HG02759 (cell line): ENCODE data around the gene SMIM43.
A peak's percentile ranks its signal among the peaks of the same experiment; 100 is the strongest.

Source experiments
- ATAC-seq: cut with Tn5 transposase; IDR thresholded peaks from one replicate; pipeline ENCODE4 v1.9.1; 2021; ENCODE audit warnings: mild to moderate bottlenecking, moderate library complexity; ENCODE audit not compliant: unreplicated experiment

Gene SMIM43

DNA sequence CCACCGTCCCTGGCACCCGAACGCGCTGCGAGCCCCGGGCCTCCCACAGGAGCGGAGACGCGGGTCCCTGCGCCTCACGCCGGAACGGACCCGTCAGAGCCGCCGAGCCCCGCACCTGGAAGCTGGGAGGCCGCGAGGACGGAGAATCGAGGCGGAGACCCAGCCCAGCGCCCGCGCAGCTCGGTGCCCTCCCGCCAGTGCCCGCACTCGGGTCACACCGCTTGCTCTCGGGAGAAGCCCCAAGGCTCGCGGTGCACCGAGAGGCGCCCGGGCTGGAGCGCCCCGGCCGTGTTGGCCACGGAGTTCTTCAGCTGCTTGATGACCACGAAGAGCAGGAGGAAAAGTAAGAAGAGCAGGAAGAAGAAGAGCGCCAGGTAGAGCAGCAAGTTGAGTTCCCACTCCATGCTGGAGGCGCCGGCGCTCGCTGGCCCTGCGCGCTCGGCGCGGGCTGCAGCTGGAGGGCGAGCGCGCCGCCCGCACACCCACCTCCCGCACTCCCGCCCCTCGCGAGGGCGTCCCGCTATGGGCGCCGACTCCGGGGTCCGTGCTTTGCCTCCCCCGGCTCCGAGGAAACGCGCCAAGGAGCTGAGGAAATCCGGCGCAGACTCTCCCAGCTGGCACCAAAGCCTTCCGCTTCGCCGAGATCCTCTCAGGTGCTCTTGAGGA lies at the start of gene SMIM43:
SMIM43 (minus strand) TSS at position 463 of the 666 bp plus-strand sequence; CDS start at position 404, 59 bp downstream.
- no peak for ATAC-seq

DNA sequence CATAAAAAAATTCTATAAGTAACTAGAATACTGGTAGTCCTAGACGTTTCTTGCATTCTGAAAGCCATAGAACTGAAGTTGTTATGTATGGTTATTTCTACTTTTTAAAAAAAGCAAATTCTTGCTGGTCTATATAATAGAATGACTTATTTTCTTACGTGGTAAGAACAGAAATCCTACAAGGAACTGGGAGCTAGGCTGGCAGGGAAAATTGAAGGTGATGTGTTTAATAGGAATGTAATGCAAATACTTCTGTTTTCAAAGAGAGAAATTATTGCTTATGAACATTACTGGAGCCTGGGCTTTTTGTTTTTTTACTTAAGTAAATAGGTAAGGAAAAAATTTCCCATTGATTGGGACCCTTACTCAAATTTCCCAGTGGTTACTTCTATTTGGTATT lies 49.8 kb upstream of the SMIM43 start:
- ATAC-seq, result no peak

DNA sequence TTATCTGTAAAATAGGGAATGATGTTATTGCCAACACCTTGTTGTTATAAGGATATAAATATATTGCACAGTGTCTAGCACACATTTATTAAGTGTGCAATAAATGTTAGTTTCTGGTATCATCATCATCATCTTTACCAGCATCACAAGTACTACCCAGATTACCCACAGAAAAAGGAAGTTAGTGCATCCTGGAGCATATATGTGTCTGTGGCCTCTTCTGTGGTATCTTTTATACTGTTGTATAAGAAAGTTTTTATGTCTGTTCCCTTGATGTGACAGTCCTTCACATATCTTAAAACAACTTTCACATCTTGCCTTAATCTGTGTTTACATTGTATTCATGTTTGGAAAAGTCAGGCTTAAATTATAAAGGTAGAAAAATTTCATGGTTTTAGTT lies 46.2 kb upstream of the SMIM43 start:
- ATAC-seq, result no peak

DNA sequence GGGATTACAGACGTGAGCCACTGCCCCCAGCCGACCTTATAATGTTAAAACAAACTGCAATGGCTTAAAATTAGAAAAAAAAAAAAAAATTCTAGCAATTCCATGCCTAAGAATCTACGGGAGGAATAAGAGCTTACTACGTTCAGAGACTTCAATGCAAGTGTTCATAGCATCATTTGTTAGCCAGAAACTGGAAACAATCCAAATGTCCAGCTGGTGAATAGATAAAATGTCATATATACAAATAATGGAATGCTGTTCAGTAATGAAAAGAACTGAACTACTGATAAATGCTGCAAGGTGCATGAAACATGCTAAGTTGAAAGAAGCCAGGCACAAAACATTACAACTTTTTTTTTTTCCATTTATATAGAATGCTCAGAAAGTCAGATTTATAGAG lies 41.4 kb upstream of the SMIM43 start:
- no peak for ATAC-seq

DNA sequence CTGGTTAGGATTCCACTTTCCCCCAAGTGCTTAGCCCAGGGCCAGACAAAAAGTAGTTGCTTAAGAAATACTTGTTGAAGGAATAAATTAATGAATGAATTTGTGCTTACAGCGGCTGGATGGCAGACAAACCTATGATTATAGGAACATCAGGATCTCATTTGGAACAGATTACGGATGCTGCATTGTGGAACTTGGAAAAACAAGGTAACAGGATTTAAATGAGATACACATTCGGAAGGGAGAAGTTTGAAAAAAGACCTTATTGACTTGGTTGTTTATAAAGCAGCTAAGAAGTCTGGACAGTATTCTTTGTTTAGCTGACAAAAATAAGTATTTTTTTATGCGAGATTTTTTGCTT lies 36.7 kb upstream of the SMIM43 start:
- ATAC-seq, result no peak

DNA sequence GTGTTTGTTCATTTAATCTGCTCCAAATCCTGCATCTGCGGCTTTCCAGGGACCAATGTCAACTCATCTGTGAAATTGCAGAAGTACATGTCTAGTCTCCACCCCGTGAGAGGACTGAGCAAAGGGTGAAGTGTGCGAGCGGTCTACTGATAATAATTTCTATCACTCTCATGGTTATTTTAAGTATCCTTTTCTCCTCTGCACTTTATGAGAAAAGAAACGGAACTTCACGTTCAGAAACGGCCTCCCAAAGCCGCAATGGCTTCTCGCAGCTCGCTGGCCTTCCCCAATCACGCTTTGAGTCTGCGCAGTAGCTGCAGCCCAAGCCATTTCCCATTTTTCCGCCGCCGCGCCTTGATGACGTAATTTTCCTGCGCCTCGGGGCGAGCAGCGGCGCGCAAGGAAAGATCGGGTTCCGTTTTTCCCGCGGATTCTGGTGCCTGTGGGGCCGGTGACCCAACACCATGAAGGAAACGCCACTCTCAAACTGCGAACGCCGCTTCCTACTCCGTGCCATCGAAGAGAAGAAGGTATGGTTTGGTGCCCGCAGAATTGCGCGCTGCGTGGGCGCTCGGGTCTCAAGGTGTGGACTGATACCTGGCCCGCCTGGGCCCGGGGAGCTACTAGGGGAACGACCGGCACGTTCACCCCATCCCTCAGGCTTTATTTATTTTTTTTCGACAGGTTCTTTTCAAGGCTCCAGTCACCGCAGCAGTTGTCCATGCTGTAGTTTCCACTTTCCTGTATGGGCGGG lies 36.2 kb upstream of the SMIM43 start, which contains the start of gene EXOSC9:
EXOSC9 (plus strand) TSS at position 363 of the 754 bp plus-strand sequence; CDS start at position 465, 102 bp downstream.
- ATAC-seq, result peak; percentile 85

DNA sequence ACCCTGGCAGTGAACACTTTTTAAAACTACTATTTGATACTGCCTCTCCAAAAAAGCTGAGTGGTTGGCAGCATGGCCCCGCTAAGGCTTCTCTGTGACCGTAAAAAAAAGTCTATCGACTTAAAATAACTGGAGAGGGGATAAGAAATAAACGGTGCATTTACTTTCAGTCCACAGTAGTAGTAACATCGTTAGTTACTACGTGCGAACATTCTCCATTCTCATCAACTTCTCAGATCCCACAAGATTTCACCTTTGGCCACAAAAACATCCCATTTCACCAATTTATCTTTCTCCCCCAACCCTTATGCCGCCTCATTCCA lies 35.6 kb upstream of the SMIM43 start:
- ATAC-seq, result peak; percentile 29

DNA sequence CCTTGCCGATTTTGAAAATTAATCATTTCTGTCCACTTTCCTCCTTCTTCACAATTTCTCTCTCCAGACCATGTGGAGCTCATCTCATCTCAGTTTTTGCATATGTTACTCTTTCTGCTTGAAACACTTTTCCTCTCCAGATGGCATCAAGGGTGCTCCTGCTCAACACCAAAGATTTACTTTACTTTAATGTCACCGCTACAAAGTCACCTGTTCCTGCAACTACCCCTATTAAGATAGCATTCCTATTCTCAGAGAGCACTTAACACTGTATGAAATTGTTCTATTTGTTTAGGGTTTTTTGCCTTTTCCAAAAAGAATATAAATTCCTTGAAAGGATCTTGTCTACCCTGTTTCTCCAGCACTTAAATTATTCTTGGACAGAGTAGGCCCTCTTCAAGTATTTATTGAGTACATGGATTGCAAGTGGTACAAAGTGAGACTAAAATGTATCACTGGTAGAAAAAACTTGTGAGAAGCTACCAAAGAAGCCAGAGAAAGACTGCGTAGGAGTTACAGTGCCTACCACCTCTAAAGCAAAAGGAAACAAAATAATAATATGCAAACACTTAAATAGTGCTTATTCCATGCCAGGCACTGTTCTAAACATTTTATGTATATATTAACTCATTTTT lies 35.0 kb upstream of the SMIM43 start:
- ATAC-seq, result no peak

DNA sequence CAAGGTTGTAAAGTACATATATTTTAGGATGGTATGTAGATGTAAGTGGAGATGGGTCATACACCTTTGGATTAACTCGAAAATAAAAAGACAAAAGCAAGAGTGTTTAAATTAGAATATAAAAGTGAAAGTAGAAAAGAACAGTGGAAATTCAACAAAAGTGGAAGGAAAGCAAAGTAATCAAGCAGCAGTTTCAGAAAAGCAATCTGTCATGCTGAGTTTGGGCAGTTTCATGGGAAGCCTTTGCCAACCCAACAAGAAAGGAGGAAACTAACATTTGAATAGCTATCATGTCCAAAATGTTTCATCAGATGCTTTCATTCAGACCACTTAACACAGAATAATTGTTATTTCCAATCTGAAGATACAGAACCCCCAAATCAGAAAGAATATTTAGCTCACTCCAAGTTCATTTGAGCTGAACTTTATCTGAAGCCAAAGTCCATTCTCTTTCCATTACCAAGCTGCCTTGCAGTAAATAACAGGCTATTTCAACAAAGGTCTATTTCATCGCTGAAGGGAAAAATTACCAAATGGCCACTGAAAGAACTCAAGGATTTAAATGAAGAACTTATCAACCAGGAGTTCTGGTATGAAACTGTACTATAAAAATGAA lies 34.4 kb upstream of the SMIM43 start:
- no peak for ATAC-seq

DNA sequence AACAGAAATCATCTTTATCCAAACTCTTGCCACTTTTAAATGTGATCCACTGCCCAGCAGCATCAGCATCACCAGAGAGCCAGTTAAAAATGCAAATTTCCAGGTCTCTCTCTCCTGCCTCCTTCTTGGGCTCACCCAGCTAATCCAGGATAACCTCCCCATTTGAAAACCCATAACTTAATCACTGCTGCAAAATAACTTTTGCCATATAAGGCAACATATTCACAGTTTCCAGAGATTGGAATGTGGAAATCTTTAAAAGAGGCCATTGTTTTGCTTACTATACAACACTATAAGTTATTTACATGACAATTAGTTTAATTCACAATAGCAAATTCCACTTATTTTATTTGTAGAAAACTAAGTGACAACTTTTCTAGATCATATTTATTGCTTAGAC lies 31.3 kb upstream of the SMIM43 start:
- no peak for ATAC-seq

DNA sequence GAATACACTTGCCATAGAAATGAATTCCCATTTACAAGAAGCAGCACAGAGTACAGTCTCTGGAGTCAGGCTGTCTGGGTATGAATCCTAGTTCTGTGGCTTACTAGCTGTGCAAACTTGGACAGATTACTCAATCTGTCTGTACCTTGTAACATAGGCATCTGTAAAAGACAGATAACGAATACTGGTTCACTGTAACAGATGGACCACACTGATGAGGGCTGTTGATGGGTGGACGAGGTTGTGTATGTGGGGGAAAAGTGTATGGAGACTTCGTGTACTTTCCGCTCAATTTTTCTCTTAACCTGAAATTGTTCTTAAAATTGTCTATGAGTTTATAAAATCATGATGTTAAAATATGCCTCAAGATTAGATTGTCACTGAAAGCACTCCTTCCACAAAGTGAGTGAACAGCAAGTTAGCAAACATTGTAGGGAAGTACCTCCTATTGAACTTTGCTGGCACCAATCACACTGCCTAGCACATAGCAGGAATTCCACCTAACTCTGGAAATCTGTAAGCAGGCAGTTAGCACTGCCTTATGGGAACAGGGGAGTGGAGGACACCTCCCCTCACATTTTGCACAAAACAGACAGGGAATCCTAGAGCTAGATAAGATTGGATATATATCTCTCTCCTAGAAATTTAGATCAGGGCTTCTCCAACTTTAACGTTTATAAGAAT lies 29.7 kb upstream of the SMIM43 start:
- ATAC-seq, result no peak

DNA sequence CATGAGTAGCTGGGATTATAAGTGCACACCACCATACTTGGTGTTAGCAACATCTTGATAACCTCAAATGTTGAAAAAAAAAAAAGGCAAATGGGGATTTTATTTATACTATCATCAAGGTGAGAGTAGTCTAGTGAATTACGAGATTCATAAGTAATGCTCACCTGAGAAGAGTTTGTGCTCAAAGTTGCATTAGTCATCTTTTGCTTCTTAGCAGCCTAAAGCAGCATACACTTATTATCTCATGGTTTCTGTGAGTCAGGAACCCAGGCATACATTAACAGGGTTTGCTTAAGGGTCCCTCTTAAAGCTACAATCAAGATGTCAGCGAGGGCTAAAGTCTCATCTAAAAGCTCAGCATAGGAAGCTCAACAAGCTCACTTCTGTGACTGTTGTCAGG lies 28.0 kb upstream of the SMIM43 start:
- no peak for ATAC-seq

DNA sequence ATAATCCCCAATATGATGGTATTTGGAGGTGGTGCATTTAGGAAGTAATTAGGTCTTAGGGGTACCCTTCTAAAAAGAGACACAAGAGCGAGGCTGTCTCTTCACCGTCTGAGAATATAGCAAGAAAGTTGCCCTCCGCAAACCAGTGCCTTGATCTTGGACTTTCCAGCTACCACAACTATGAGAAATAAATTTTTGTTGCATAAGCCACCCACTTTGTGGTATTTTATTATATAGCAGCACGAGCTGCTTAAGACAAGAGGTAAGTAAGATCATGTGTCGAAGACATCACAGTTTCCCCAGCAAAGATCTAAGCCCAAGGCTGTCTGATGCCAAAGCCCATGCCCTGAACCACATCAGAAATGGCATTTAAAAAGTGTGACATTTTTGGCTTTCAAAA lies 26.5 kb upstream of the SMIM43 start:
- ATAC-seq, result no peak

DNA sequence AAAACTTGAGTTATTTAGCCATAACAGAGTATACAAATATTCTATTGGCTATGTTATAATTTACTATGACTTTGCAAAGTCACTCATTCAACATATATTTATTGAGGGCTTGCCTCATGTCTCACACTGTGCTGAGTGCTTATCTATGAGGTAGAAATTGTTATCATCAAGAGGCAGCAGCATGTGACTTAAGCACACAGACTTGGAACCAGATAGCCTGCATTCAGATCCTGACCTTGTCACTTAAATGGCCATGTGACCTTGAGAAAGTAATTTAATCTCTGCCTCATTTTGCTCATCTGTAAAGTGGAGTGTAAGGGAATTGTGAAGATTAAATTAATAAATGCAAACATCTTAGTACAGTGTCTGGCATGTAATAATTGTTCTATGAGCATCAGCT lies 26.0 kb upstream of the SMIM43 start:
- no peak for ATAC-seq

DNA sequence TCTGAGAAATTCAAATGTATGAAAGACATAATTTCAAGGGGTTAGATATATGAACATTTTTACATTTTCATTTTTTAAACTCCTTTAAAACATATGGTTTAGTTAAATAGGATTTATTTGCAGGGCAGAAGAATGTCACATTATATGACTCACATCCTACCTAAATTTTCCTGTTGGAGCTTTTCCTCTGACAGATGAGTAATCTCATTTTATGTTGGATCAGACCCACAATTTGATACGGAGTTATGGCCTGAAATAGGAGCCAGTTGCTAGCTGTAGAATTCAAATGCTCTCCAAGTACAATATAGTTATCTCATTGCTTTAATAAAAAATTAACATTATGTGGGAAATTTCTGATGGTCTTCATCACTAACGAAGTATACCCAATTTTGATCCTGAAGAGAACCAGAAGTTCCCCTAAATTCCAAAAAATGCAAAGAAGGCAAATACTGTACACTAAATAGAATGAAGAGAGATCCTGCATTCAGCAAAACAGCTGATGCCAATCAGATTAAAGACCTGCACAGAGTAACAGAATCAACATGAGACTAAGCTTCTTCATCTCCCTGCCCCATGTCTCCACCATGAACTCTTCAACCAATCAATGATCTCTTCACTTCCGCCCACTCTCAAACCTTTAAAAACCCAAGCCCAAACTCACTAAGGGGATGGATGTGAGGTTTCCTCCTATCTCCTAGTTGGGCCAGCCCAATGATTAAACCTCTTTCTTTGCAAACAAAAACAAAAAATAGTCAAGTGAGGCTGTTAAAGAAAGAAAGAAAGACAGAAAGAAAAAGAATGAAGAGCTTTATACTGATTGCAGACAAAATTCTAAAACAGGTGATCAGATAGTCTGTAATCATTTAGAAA lies 25.2 kb upstream of the SMIM43 start:
- no peak for ATAC-seq

DNA sequence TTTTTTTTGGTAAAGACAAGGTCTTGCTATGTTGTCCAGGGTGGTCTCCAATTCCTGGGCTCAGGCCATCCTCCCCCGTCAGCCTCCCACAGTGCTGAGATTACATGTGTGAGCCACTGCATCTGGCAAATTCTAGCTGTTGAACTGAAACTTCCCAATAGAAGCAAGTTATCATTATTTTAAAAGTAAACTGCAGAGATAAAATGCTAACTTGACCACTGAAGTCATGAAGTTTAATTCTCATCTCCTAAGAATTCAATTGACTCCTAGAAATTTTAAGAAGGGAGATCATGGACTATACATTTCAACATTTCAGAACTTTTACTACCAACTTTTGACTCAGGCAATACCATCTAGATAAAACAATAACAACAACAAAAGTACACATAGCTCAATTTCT lies 24.5 kb upstream of the SMIM43 start:
- ATAC-seq, result no peak

DNA sequence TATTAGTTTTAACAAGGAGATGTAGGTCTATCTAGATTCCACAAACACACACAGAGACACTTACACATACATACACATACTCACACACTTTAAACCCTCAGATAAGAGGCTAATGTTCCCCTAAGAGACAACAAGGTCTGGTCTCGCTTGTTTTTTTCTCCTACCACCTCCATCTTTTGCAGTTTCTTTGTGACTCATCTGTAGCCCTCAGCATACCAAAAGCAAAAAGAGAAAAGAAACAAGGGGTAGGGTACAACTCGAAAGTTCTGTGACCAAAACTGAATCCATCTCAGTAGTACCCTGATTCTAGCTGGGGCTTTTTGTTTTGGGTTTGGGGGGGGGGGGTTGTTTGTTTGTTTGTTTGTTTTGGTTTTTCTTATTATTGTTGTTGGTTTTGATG lies 23.9 kb upstream of the SMIM43 start:
- peak; percentile 90 for ATAC-seq

DNA sequence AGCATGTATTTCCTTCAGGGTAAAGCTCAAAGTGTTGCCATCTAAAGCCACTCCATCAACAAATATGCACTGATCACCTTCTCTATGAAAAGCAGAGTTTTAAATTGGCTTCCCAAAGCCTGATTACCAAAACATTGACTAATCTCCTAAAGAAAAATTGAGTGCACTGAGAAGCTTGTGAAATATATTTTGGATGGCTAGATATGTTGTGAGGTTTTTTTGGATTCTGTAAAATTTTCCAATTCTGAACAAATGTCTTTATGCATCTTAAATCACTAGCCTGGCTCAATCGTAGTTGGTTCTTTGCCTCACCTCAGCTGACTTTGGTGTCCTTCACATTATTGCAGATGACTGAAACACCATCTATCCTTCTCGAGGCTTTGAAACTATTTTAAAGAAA lies 21.3 kb upstream of the SMIM43 start:
- ATAC-seq, result no peak

DNA sequence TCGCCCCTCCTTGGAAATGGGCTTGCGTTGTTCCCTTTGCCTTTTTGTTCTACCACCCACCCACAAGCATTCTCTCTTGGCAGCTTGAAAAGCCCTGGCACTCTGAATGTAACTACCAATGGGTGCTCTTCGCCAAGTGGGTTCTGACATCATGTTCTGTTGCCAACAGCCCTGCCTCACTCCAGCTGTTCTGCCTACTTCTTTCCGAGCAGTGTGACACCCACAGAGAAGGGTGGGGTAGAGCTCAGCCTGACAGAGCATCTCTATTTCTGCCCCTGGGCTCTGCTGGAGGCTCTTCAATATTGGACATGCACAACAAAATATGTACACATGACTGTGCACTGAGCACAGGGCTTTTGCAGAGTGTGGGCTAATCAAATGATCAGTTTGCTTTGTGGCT lies 20.5 kb upstream of the SMIM43 start:
- no peak for ATAC-seq

DNA sequence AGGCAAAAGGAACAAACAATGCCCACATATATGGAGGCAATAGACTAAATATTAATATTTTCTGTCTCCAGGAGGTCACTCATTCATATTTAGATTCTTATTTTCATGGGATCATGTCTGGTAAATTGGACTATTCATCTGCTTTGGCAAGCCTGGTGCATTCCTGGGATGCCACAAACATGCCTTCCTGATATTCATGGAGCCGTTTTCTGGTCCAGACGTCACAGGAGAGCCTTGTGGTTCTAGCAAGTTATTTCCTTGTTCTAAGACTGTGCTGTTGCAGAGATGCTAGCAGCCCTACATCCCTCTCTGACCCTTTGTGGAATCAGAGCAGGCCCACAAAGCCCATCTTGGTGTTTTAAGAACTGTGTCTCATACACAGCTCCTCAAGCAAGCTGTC lies 20.0 kb upstream of the SMIM43 start:
- ATAC-seq, result no peak
